Kidney epithelial cell (primary cell): ENCODE data around the gene PLEKHM3. TPM values are rescaled to one million over a fixed set of nuclear protein-coding genes. Genes with fewer than 3 reads are reported as not detected.

Experiments used
- DNase-seq: peaks from one replicate; pipeline ENCODE4 v3.0.0-alpha.2; 2010; ENCODE audit warnings: low read depth
- H3K27me3 ChIP-seq: 2 replicates; pipeline ENCODE4 v1.6.0; 2011; ENCODE audit warnings: low read length; ENCODE audit not compliant: control insufficient read depth, insufficient read depth
- H3K36me3 ChIP-seq: 2 replicates; pipeline ENCODE4 v1.5.1; 2011; ENCODE audit warnings: low read length; ENCODE audit not compliant: control insufficient read depth, insufficient read depth
- H3K4me3 ChIP-seq: 2 replicates; pipeline ENCODE4 v1.5.1; 2011; ENCODE audit warnings: low read depth, mild to moderate bottlenecking, control low read depth, low read length
- CTCF ChIP-seq: IDR thresholded peaks from 2 replicates; pipeline ENCODE4 v1.5.1; 2011; ENCODE audit warnings: mild to moderate bottlenecking, moderate library complexity, low read length, control low read depth, inconsistent platforms; ENCODE audit not compliant: insufficient read depth, poor library complexity, severe bottlenecking
- total RNA-seq: library from RNA; depleted of rRNA; stranded (reverse); fragments of >200 nt; gene quantifications from 2 replicates; pipeline ENCODE4 v1.2.3, GENCODE V29; 2015

Gene PLEKHM3
- total RNA-seq, 1 donor from 2014 or later, result 6.3 TPM

- Histone ChIP-seq H3K36me3 (no peaks in the 10 kb centered on the region), H3K27me3 (no peaks in the 10 kb centered on the region), H3K4me3 (no peak overlapping the region)
- no peak for DNase-seq
- no peak for TF ChIP-seq CTCF
Measured at GRCh38 chr2:207938415-207938814, 86.9 kb downstream of the PLEKHM3 start.

GRCh38 chr2:207937823-207938222 lies 87.5 kb downstream of the PLEKHM3 start:
- Histone ChIP-seq H3K36me3 (no peaks in the 10 kb centered on the region), H3K4me3 (no peak overlapping the region), H3K27me3 (no peaks in the 10 kb centered on the region)
- TF ChIP-seq CTCF, result no peak
- DNase-seq, result peak; percentile 19

- TF ChIP-seq CTCF, result no peak
- H3K27me3 ChIP-seq, result no peaks in the 10 kb centered on the region
- DNase-seq, result no peak
Measured at GRCh38 chr2:207937253-207937652, 88.1 kb downstream of the PLEKHM3 start.

GRCh38 chr2:207936380-207936779 lies 88.9 kb downstream of the PLEKHM3 start:
- Histone ChIP-seq H3K27me3 (no peaks in the 10 kb centered on the region), H3K36me3 (no peaks in the 10 kb centered on the region), H3K4me3 (no peak overlapping the region)
- DNase-seq, result no peak
- no peak for TF ChIP-seq CTCF

More at GRCh38 chr2:207937253-207937652, 88.1 kb downstream of the PLEKHM3 start:
- Histone ChIP-seq H3K4me3 (no peak overlapping the region), H3K36me3 (no peaks in the 10 kb centered on the region)

GRCh38 chr2:207935991-207936370 lies 89.3 kb downstream of the PLEKHM3 start:
- no peak for TF ChIP-seq CTCF
- Histone ChIP-seq H3K36me3 (no peaks in the 10 kb centered on the region), H3K27me3 (no peaks in the 10 kb centered on the region), H3K4me3 (no peak overlapping the region)
- no peak for DNase-seq
